ENCODE data around the gene TRIM52.

DNA sequence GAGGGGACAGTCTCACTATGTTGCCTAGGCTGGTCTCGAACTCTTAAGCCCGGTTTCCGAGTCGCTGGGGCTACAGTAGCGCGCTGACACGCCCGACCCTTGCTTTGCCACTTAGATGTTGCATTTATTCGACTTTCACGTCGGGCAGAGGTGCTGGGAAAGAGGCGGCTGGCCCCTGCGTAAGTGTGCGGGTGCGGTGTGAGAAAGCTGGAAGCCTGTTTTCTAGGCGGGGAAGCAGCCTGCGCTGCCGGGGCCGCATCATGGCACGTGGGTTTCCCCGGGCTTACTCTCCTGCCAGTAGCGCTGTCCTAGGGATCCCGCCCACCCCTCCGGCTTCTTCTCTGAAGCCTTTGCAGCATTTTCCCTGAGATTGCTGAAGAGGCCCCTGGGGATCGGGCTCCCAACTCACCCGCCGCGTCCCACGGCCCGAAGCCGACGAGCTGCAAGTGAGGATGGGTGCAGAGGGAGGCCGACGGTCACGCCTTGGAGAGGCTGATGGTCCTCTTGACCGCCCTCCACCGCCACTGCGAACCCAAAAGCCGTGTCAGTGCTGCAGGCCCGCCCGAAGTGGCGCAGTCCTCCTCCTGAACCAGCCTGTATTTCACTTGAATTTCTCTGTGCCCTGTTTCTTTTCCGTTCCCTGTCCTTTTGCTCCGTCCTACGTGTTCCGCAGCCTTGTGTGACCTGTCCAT lies 43.7 kb downstream of the TRIM52 start:
- no peak for TF ChIP-seq ELF4 (IDR thresholded peaks at IDR 0.05)
- no peak for TF ChIP-seq NFRKB (IDR thresholded peaks at IDR 0.05)
- TF ChIP-seq ZNF384 (IDR thresholded peaks at IDR 0.05): no peak
- no peak for TF ChIP-seq FOXA1 (IDR thresholded peaks at IDR 0.05)
